Natural killer cell (primary cell): Measurements from ENCODE around the gene COMMD1. TPM values are rescaled to one million over a fixed set of nuclear protein-coding genes. Genes with fewer than 3 reads are reported as not detected.
"Not testable (repeated sequence)": the region's sequence is repeated elsewhere in the genome, so short reads cannot be mapped to it uniquely, and the experiment has no call there.

Experiments
- ATAC-seq, 3 donors: fragments of 150-1000 bp in 2 of 3; fragments of 200-7000 bp in 1 of 3; cut with Tn5 transposase; 1 replicate in 1 of 3; 2 replicates in 2 of 3; pipeline ENCODE4 v1.10.0; 2021; ENCODE audit warnings: mild to moderate bottlenecking in 2 of 3, moderate library complexity in 2 of 3
- DNase-seq, 2 donors: peaks; one replicate each; pipeline versions ENCODE4 v3.0.0 to v3.0.0-alpha.2; 2013 to 2021; ENCODE audit warnings: mixed read lengths in 1 of 2
- H3K27ac ChIP-seq: one replicate; pipeline ENCODE4 v1.5.1; 2013; ENCODE audit warnings: mild to moderate bottlenecking, low read length
- H3K27me3 ChIP-seq: one replicate; pipeline ENCODE4 v1.6.1; 2013; ENCODE audit warnings: low read length; ENCODE audit not compliant: control insufficient read depth, insufficient read depth
- H3K36me3 ChIP-seq: one replicate; pipeline ENCODE4 v1.6.1; 2013; ENCODE audit warnings: low read length; ENCODE audit not compliant: control insufficient read depth, insufficient read depth
- H3K4me1 ChIP-seq: one replicate; pipeline ENCODE4 v1.6.1; 2013; ENCODE audit warnings: low read length; ENCODE audit not compliant: control insufficient read depth, insufficient read depth
- H3K4me3 ChIP-seq: one replicate; pipeline ENCODE4 v1.5.1; 2013; ENCODE audit warnings: low read length
- H3K9me3 ChIP-seq: one replicate; pipeline ENCODE4 v1.6.1; 2013; ENCODE audit warnings: low read length; ENCODE audit not compliant: control insufficient read depth, insufficient read depth
- H3K27ac Mint-ChIP-seq, 2 donors: one replicate each; pipeline ENCODE4 v1.8.0; 2022; ENCODE audit warnings: mild to moderate bottlenecking in 2 of 2, mixed read lengths in 2 of 2, moderate library complexity in 1 of 2
- H3K27me3 Mint-ChIP-seq, 2 donors: one replicate each; pipeline ENCODE4 v1.8.0; 2022; ENCODE audit warnings: low read depth in 2 of 2, mixed read lengths in 2 of 2
- H3K36me3 Mint-ChIP-seq: one replicate; pipeline ENCODE4 v1.8.0; 2022; ENCODE audit warnings: mixed read lengths
- H3K4me1 Mint-ChIP-seq, 2 donors: one replicate each; pipeline ENCODE4 v1.8.0; 2022; ENCODE audit warnings: mixed read lengths in 2 of 2
- H3K4me3 Mint-ChIP-seq: one replicate; pipeline ENCODE4 v1.8.0; 2022; ENCODE audit warnings: mild to moderate bottlenecking, moderate library complexity, mixed read lengths
- H3K9me3 Mint-ChIP-seq, 2 donors: one replicate each; pipeline ENCODE4 v1.8.0; 2022; ENCODE audit warnings: mixed read lengths in 2 of 2
- CTCF ChIP-seq: fragments of 200-600 bp; IDR thresholded peaks from one replicate; pipeline ENCODE4 v1.8.0; 2022; ENCODE audit warnings: antibody characterized with exemption
- WGBS: methylation state at CpG from one replicate; pipeline ENCODE4 v1.1.7; 2013; ENCODE audit warnings: missing lambda C conversion rate; ENCODE audit not compliant: insufficient coverage; 5-methylcytosine and 5-hydroxymethylcytosine counted together
- intact Hi-C: fragments of 100-400 bp; cut with micrococcal nuclease; formaldehyde crosslinking; loops from one replicate; pipeline ENCODE4 v1.14.2; 2022
- total RNA-seq, 4 donors: library from RNA; stranded (reverse); fragments of 120-200 nt in 1 of 4; gene quantifications; one replicate each; pipeline versions ENCODE4 v1.2.3 to v1.2.4, GENCODE V29; 2013 to 2022

The COMMD1 gene
- total RNA-seq, 3 donors from 2014 or later (not counting 1 experiment from before 2014, with no cell fraction given): 24.3 to 36.7 (median 27.2) TPM

- Mint-ChIP-seq H3K36me3 (no peaks in the 10 kb centered on the region), H3K27ac (no peak overlapping the region), H3K4me1 (peaks cover 0 to 13% of the 10 kb centered on the region in 2 donors), H3K9me3 (no peaks in the 10 kb centered on the region), H3K4me3 (no peak overlapping the region), H3K27me3 (no peaks in the 10 kb centered on the region)
- no peak for DNase-seq
- ATAC-seq: no peak
- 98% methylated on average over 9 of the region's 9 CpGs for WGBS
- Histone ChIP-seq H3K36me3 (no peaks in the 10 kb centered on the region), H3K27me3 (no peaks in the 10 kb centered on the region), H3K4me3 (no peak overlapping the region), H3K27ac (no peak overlapping the region), H3K4me1 (no peaks in the 10 kb centered on the region), H3K9me3 (no peaks in the 10 kb centered on the region)
- no peak for TF ChIP-seq CTCF
- intact Hi-C loops: no loop called here
Observed at GRCh38 chr2:61950571-61951315, 45.3 kb downstream of the COMMD1 start.

- Mint-ChIP-seq H3K4me3 (no peak overlapping the region), H3K9me3 (no peaks in the 10 kb centered on the region), H3K27me3 (no peaks in the 10 kb centered on the region), H3K36me3 (no peaks in the 10 kb centered on the region), H3K4me1 (peaks cover 0 to 16% of the 10 kb centered on the region in 2 donors), H3K27ac (no peak overlapping the region)
- ATAC-seq (no peak), DNase-seq (no peak)
- intact Hi-C loops: no loop called here
- TF ChIP-seq CTCF: no peak
- H3K9me3 ChIP-seq: no peaks in the 10 kb centered on the region
- no peaks in the 10 kb centered on the region for H3K36me3 ChIP-seq
- no peak overlapping the region for H3K4me3 ChIP-seq
- H3K4me1 ChIP-seq: no peaks in the 10 kb centered on the region
- 100% methylated on average over 1 of the region's 2 CpGs for WGBS
- H3K27me3 ChIP-seq: no peaks in the 10 kb centered on the region
- no peak overlapping the region for H3K27ac ChIP-seq
Observed at GRCh38 chr2:61951881-61952280, 46.4 kb downstream of the COMMD1 start.

- 100% methylated on average over 1 of the region's 1 CpG for WGBS
- ATAC-seq: no peak
- Mint-ChIP-seq H3K27me3 (no peaks in the 10 kb centered on the region), H3K9me3 (no peaks in the 10 kb centered on the region), H3K4me3 (no peak overlapping the region), H3K27ac (no peak overlapping the region), H3K4me1 (peaks cover 0 to 19% of the 10 kb centered on the region in 2 donors), H3K36me3 (no peaks in the 10 kb centered on the region)
- no peaks in the 10 kb centered on the region for H3K4me1 ChIP-seq
- H3K27ac ChIP-seq: no peak overlapping the region
- no peak for TF ChIP-seq CTCF
- H3K9me3 ChIP-seq: no peaks in the 10 kb centered on the region
- DNase-seq: no peak
- no peaks in the 10 kb centered on the region for H3K36me3 ChIP-seq
- no peak overlapping the region for H3K4me3 ChIP-seq
- H3K27me3 ChIP-seq: no peaks in the 10 kb centered on the region
- intact Hi-C loops: no loop called here
Observed at GRCh38 chr2:61952288-61952687, 46.8 kb downstream of the COMMD1 start.

- H3K4me3 ChIP-seq, H3K4me3 Mint-ChIP-seq, intact Hi-C loops, H3K9me3 Mint-ChIP-seq, H3K36me3 Mint-ChIP-seq, H3K27ac Mint-ChIP-seq, H3K4me1 ChIP-seq, DNase-seq, H3K9me3 ChIP-seq, H3K27me3 ChIP-seq, ATAC-seq, H3K27ac ChIP-seq, H3K27me3 Mint-ChIP-seq, H3K36me3 ChIP-seq: not testable (repeated sequence)
- peaks cover 9 to 18% of the 10 kb centered on the region in 2 donors for H3K4me1 Mint-ChIP-seq
- WGBS: 97% methylated on average over 7 of the region's 9 CpGs
Observed at GRCh38 chr2:61954856-61955255, 49.4 kb downstream of the COMMD1 start.
